ENCODE data around the gene FBXO27.
"Not testable (repeated sequence)": the region's sequence is repeated elsewhere in the genome, so short reads cannot be mapped to it uniquely, and the experiment has no call there.

The FBXO27 gene

GRCh38 chr19:39045506-39045905 is 13.2 kb upstream of the FBXO27 start:
- no peak for DNase-seq

- peak in 29 of 56 donors; percentile 1 to 63 (median 15) for DNase-seq
Observed at GRCh38 chr19:39038098-39038497, 5.7 kb upstream of the FBXO27 start.

GRCh38 chr19:39037194-39037593 is 4.8 kb upstream of the FBXO27 start:
- no peak for DNase-seq

- no peak for DNase-seq
Observed at GRCh38 chr19:39036581-39036980, 4.2 kb upstream of the FBXO27 start.

- DNase-seq: peak in 54 of 56 donors; percentile 36 to 95 (median 76)
Observed at GRCh38 chr19:39031368-39032062, 834 bp downstream of the FBXO27 start.

GRCh38 chr19:39030854-39031367 is 1.4 kb downstream of the FBXO27 start:
- no peak for DNase-seq

- DNase-seq: no peak
Observed at GRCh38 chr19:39024875-39025641, 7.3 kb downstream of the FBXO27 start.

GRCh38 chr19:39021063-39021462 is 11.3 kb downstream of the FBXO27 start:
- DNase-seq: no peak

GRCh38 chr19:39017646-39018045 is 14.7 kb downstream of the FBXO27 start:
- DNase-seq: no peak

GRCh38 chr19:39017026-39017425 is 15.3 kb downstream of the FBXO27 start:
- no peak for DNase-seq

GRCh38 chr19:39014037-39014436 is 18.3 kb downstream of the FBXO27 start:
- no peak for DNase-seq

GRCh38 chr19:39009001-39009400 is 23.3 kb downstream of the FBXO27 start:
- no peak for DNase-seq

- no peak for DNase-seq
Observed at GRCh38 chr19:39008137-39008536, 24.2 kb downstream of the FBXO27 start.

GRCh38 chr19:39007096-39007495 is 25.3 kb downstream of the FBXO27 start:
- DNase-seq: no peak

- DNase-seq: no peak
Observed at GRCh38 chr19:39004403-39004802, 27.9 kb downstream of the FBXO27 start.

- DNase-seq: no peak
Observed at GRCh38 chr19:39003796-39004195, 28.6 kb downstream of the FBXO27 start.

- DNase-seq: no peak
Observed at GRCh38 chr19:39003188-39003587, 29.2 kb downstream of the FBXO27 start.

GRCh38 chr19:39001041-39001440 is 31.3 kb downstream of the FBXO27 start:
- peak in 18 of 56 donors; percentile 3 to 61 (median 21) for DNase-seq

GRCh38 chr19:38997576-38997975 is 34.8 kb downstream of the FBXO27 start:
- DNase-seq: not testable (repeated sequence)

GRCh38 chr19:38993271-38993670 is 39.1 kb downstream of the FBXO27 start:
- peak in 1 of 56 donors; percentile 0 for DNase-seq

- DNase-seq: no peak
Observed at GRCh38 chr19:38990949-38991697, 41.2 kb downstream of the FBXO27 start.

GRCh38 chr19:38989614-38990013 is 42.7 kb downstream of the FBXO27 start:
- DNase-seq: not testable (repeated sequence)
